ENCODE data around the gene SCFD2.

Gene SCFD2

GRCh38 chr4:52939739-52940138 lies 426.1 kb downstream of the SCFD2 start:
- DNase-seq (ENCODE audit: low read depth in 2 of 2, low spot score in 1 of 2) = no peak

DNA sequence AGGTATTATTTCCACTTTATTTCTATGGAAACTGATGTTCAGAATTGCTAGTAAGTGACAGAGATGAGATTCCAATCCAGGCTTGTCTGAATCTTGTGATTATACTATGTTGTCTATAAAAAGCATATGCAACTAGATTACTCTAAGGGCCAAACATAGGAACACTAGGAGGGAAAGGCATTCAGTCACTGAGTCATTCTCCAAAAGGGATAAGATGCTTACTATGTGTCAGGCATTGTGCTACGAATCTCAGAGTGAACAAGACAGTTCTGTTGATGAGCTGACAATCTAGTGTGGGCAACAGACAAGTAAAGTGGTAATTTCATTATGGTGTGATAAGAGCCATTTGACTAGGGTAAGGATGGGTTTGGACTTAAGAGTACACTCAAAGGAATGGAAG lies 426.5 kb downstream of the SCFD2 start:
- no peak for DNase-seq (ENCODE audit: low read depth in 2 of 2, low spot score in 1 of 2)

DNA sequence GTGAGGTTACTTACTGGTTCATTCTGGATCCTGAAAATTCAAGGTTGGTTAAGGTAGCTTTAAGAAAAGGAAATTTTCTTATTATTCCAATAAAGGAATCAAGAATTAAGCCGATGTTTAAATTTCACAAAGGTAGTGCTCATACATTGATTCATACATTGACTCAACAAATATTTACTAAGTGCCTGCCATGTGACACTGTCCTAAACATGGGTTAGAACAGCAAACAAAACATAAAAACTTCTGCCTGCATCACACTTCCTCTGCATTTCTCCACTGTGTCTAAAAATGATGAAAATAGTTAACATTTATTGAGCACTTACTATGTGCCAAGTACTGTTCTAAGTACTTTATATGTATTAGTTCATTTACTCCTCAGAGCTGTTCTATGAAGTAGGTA lies 428.0 kb downstream of the SCFD2 start:
- DNase-seq (ENCODE audit: low read depth in 2 of 2, low spot score in 1 of 2) = no peak

DNA sequence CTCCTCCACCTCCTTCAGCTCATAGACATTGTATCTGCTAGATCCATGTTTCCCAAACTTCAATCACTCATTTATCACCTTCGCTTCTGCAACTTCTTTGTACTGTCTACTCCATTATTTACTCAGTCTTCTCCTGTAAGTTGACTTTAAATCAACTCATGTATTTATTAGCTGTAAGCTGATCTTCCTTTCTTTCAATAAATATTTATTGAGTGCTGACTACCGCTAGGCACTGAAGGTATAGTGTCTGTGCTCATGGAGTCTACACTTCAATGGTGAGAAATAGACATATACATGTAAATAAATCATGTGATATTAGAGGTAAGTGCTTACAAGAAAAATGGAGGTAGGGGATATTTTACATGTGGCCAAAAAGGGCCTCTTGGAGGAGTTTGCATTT lies 429.1 kb downstream of the SCFD2 start:
- no peak for DNase-seq (ENCODE audit: low read depth in 2 of 2, low spot score in 1 of 2)

DNA sequence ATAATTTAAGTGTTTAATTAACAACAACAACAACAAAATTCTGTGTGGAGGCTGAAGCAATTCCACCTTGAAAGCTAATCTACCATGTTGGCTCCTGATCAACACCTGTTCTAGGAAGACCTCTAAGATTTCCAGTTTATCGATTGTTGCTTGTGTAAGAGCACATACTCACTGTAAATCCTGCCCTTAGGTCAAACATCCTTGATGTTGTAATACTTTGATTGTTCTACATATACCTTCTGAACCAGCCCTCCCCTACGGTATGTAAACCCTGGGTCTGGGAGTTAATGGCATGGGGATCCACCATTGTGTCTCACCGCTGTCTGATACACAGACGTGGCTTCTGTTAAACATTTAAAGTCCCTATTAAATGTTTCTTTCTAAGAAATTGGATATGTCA lies 430.5 kb downstream of the SCFD2 start:
- no peak for DNase-seq (ENCODE audit: low read depth in 2 of 2, low spot score in 1 of 2)

GRCh38 chr4:52933738-52934137 lies 432.1 kb downstream of the SCFD2 start:
- DNase-seq (ENCODE audit: low read depth in 2 of 2, low spot score in 1 of 2) = no peak

- DNase-seq (ENCODE audit: low read depth in 2 of 2, low spot score in 1 of 2) = no peak
These were observed 433.0 kb downstream of the SCFD2 start for GRCh38 chr4:52932591-52933470.

- DNase-seq (ENCODE audit: low read depth in 2 of 2, low spot score in 1 of 2) = no peak
These were observed 434.6 kb downstream of the SCFD2 start for GRCh38 chr4:52931243-52931642.

DNA sequence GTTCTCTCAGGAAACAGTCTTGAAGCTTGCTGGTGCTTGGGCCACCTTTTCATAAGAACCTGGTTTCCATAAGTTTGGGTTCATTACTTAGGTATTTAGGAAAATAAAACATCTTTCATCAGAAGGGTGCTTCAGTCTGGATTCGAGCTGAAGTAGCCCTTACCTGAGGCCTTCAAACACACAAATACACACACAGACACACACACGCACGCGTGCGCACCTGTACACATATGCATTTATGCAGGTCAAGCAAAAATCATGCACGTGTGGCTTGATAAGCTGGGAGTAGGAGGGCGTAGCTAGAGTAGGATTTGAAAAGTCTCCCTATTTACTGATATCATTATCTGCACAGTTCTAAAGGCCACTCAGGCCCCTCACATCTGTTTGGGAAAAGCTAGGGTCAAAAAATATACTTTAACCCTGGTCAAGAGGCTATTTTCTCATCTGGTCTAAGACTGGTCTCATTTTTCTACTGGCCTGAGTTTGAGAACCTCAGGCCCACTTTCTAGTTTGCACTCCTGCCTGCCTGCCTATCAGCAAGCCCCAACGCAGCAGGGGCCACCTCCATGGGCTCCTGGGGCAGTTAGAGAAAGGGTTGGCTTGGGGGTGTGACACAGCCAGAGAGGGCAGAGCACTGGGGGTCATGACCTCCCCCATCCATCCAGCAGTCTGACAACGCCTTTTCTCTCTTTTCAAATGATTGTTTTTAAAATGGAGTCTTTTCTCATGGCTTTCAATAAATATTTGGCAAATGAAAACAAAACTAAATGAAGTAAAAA lies 439.5 kb downstream of the SCFD2 start:
- no peak for DNase-seq (ENCODE audit: low read depth in 2 of 2, low spot score in 1 of 2)

DNA sequence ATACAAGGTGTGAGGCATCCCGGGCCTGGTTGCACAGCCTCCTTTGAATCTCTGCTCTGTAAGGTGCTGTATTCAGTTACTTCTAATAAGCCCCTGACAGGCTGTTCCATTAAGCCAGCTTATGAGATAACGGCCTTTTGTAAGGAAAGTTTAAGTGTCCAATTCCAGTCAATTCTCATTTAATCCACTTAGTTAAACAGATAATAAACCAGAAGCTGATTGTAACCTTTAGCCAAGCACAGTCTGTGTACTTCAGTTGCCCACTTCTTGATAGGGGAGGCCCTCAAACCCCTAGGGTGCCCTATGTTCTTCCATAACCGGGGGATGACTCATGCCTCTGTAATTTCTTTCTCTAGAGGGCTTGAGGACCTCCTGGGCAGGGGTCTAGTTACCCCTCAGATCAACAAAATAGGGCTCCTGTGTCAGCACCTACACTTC lies 440.3 kb downstream of the SCFD2 start:
- DNase-seq (ENCODE audit: low read depth in 2 of 2, low spot score in 1 of 2) = no peak

DNA sequence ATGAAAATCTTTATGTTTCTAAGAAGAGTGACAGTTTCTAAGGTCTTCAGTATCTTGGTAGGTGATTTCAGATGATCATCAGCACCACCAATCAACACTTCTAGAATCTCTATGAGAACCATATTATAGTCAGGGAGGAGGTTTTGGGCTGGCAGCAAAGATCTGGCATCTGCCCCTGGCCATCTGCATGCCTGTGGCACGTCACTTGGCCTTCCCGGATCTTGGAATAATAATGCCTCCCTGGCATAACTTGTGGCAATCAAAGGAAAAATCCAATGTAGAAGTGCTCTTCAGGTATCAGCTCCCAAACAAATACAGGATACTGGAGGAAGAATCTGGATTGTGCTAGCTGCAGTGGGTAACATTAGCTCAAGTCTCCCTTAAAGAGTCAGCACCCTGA lies 446.4 kb downstream of the SCFD2 start:
- no peak for DNase-seq (ENCODE audit: low read depth in 2 of 2, low spot score in 1 of 2)

DNA sequence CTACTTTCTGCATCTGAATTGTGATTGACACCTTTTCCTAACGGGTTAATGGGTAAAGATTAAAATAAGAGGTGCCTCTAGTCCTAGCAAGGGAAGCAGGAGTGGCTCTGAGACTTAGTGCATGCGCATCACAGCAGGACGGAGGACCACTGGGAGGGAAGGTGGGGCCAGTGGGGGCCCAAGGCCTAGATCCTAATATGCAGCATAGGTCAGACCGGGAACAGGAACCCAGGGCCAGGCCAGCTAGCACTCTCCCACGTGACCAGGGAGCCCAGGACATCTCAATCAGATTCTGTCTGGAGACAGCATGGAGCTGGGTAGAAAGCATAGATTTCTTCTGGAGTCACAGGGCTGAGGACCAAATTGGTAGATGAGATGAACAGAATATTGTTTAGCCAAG lies 448.0 kb downstream of the SCFD2 start:
- DNase-seq (ENCODE audit: low read depth in 2 of 2, low spot score in 1 of 2) = no peak

- DNase-seq (ENCODE audit: low read depth in 2 of 2, low spot score in 1 of 2) = no peak
These were observed 450.0 kb downstream of the SCFD2 start for GRCh38 chr4:52915730-52916300.

- DNase-seq (ENCODE audit: low read depth in 2 of 2, low spot score in 1 of 2) = no peak
These were observed 450.7 kb downstream of the SCFD2 start for GRCh38 chr4:52915191-52915590.

- no peak for DNase-seq (ENCODE audit: low read depth in 2 of 2, low spot score in 1 of 2)
These were observed 451.7 kb downstream of the SCFD2 start for GRCh38 chr4:52914051-52914605.

DNA sequence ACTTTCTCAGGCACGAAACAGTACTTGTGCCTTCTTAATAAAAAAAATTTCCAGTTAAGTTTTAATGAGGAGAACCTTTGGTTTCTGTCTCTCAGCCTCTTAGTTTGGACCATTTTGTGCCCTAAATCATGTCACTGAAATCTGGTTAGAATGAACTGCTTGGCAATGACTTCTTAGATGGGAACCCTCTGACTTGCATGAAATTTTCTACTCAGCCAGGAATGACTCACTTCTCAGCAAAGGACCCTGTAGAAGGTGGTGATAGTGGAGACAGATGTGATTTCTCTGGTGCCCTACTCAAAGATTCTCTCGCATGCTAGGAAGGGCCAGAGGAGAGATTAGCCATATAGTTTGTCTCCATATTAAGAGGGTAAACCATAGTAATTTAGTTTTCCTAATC lies 453.3 kb downstream of the SCFD2 start:
- no peak for DNase-seq (ENCODE audit: low read depth in 2 of 2, low spot score in 1 of 2)

DNA sequence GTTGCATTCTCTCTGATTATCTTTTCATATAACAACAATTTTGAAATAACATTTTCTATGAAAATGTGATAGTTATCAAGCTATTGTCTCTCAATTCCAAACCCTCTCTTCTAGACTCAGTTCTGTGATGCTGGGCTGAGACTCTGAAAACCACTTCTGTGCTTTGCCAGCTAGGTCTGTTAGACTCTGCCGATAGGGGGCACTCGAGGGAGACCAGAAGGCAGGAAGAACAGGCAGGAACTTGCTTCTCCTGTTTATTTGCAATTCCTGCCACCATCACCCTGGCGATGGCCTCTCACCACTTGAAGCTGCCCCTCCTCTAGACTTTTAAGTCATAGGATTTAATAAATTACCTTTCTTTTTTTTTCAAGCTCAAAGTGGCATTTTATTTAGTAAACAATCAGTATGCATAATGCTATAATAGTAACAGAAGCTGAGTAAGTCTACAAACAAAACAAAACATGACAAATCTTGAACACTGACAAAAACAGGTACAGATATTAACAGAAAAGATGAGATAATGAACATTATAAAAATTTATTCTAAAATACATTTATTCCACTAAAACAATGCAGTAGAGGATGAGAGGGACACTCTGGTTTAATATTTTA lies 454.1 kb downstream of the SCFD2 start:
- DNase-seq (ENCODE audit: low read depth in 2 of 2, low spot score in 1 of 2) = peak; percentile 5 to 40

DNA sequence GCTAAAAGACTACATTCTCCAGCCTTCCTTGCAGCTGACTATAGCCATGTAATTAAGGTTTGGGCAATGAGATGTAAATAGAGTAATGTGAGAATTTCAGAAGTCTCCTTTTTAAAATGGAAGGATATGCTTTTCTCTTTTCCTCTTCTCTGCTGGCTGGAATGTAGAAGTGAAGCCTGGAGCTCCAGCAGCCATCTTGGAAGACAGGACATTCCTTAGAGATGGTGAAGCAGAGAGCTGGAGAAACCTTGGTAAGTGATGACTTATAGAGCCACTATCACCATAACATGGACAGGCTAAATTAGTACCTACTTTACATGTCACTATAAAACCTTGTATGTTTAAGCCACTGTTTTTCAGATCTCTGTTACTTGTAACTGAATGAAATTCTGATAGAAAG lies 455.7 kb downstream of the SCFD2 start:
- no peak for DNase-seq (ENCODE audit: low read depth in 2 of 2, low spot score in 1 of 2)

DNA sequence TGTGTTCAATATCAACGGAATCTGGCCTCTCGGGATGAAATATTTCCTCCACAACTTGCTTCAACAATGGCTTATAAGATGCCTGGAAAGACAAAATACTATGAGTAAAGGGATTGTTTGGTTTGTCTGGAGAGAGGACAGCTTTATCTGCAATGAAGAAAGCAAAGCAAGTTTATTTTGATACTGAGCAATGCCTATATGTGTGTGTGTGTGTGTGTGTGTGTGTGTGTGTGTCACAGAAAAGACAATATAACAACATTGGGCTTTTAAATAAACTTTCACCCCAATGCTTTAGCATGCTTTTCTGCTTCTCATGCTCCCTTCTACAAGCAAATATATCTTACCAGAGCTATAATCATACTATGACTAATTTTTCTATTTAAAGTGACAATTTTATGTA lies 458.4 kb downstream of the SCFD2 start:
- DNase-seq (ENCODE audit: low read depth in 2 of 2, low spot score in 1 of 2) = no peak

DNA sequence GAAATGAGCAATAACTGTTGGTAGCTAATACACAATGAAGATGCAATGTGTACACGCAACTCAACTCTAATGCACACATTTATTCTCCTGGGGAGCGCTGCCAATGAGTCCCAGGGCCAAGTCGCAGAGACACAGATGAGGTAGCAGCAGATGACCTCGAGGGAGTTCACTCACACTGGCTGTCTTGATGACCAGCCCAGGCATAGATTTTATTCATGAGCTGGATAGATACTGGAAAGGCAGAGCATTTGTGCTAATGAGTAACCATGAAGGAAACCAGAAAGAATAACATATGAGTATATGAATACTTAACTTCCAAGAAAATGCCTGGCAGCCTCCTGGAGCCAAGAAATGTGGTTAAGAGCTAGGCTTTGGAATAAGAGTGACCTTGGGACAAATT lies 461.4 kb downstream of the SCFD2 start:
- no peak for DNase-seq (ENCODE audit: low read depth in 2 of 2, low spot score in 1 of 2)

GRCh38 chr4:52903273-52903672 lies 462.6 kb downstream of the SCFD2 start:
- DNase-seq (ENCODE audit: low read depth in 2 of 2, low spot score in 1 of 2) = no peak

Data from stimulated activated CD8-positive, alpha-beta memory T cell treated with anti-CD3 and anti-CD28 coated beads, Interleukin-4, amount 100 ng/mL, for 1 hour (primary cell).